Activated naive CD4-positive, alpha-beta T cell (primary cell): ENCODE data around the gene CAMSAP2.

ENCODE experiments used
- DNase-seq, 4 experiments: peaks; one replicate each; lab custom pipeline; 2025; lab: John Stamatoyannopoulos, UW

Gene CAMSAP2

GRCh38 chr1:200885623-200886402 lies 147.1 kb downstream of the CAMSAP2 start:
- DNase-seq, result no peak

GRCh38 chr1:200886594-200886993 lies 147.9 kb downstream of the CAMSAP2 start:
- no peak for DNase-seq

- DNase-seq, result no peak
Observed at GRCh38 chr1:200887036-200887435, 148.3 kb downstream of the CAMSAP2 start.

- DNase-seq, result no peak
Observed at GRCh38 chr1:200887772-200888348, 149.2 kb downstream of the CAMSAP2 start.

- DNase-seq, result peak in 1 of 4 experiments; percentile 15
Observed at GRCh38 chr1:200888349-200888838, 149.7 kb downstream of the CAMSAP2 start.

GRCh38 chr1:200889571-200889970 lies 150.9 kb downstream of the CAMSAP2 start:
- no peak for DNase-seq

- no peak for DNase-seq
Observed at GRCh38 chr1:200890027-200890426, 151.3 kb downstream of the CAMSAP2 start.

GRCh38 chr1:200890818-200891773 lies 152.4 kb downstream of the CAMSAP2 start:
- DNase-seq, result no peak

- DNase-seq, result no peak
Observed at GRCh38 chr1:200891774-200892157, 153.1 kb downstream of the CAMSAP2 start.

GRCh38 chr1:200892546-200892945 lies 153.9 kb downstream of the CAMSAP2 start:
- no peak for DNase-seq

- DNase-seq, result no peak
Observed at GRCh38 chr1:200892958-200893357, 154.3 kb downstream of the CAMSAP2 start.

GRCh38 chr1:200893411-200893901 lies 154.8 kb downstream of the CAMSAP2 start:
- no peak for DNase-seq

- DNase-seq, result no peak
Observed at GRCh38 chr1:200894712-200895442, 156.2 kb downstream of the CAMSAP2 start, which contains the start of gene INAVA. Gene INAVA (plus strand): TSS chr1:200894900. CDS start chr1:200898401, 3,501 bp downstream.

GRCh38 chr1:200895443-200895789 lies 156.7 kb downstream of the CAMSAP2 start:
- no peak for DNase-seq

- DNase-seq, result no peak
Observed at GRCh38 chr1:200895801-200896530, 157.3 kb downstream of the CAMSAP2 start.

- DNase-seq, result no peak
Observed at GRCh38 chr1:200896531-200897196, 158.0 kb downstream of the CAMSAP2 start.

GRCh38 chr1:200897259-200897658 lies 158.6 kb downstream of the CAMSAP2 start:
- DNase-seq, result no peak

GRCh38 chr1:200899015-200899386 lies 160.3 kb downstream of the CAMSAP2 start:
- DNase-seq, result no peak

- no peak for DNase-seq
Observed at GRCh38 chr1:200899451-200899915, 160.8 kb downstream of the CAMSAP2 start.
